Non-pigmented ciliary epithelial cell (primary cell): ENCODE measurements around the gene RWDD3.

ENCODE experiments used
- DNase-seq: peaks from one replicate; pipeline ENCODE4 v3.0.0-alpha.2; 2010; ENCODE audit warnings: low read depth

The RWDD3 gene, protein sequence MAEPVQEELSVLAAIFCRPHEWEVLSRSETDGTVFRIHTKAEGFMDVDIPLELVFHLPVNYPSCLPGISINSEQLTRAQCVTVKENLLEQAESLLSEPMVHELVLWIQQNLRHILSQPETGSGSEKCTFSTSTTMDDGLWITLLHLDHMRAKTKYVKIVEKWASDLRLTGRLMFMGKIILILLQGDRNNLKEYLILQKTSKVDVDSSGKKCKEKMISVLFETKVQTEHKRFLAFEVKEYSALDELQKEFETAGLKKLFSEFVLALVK

DNA sequence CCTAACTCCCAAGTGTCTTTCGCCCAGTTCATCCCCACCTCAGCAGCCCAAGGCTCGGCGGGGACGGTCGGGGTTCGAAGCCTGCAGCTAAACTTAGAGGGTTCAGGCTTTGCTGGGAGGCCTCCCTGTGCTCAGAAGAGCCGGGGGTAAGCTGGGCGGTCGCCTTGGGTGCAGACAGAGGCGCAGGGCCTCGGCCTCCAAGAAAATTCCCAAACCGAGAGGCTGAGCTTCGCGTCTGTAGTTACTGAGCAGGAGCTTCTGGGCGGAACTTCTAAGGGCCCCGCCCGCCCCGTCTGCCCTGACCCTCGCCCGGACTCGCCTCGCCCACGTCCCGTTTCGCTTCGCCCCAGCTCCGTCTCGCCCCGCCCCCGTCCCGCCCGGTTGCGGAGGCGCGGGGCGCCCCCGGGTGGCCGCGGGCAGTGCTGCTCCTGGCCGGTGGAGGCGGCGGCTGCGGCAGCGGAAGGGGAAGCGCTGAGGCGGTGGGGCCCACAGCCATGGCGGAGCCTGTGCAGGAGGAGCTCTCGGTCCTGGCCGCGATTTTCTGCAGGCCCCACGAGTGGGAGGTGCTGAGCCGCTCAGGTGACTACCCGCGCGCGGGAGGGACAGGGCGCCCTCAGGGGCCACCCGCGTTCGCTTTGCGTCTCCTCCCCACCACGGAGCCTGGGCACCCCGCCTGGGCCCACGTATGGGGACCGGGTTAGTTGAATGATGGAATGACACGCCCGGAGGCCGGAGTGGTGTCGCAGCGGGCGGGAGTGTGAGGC lies at the start of gene RWDD3:
Gene RWDD3, plus strand, starts transcription at position 474 of the 764 bp plus-strand sequence. Its CDS starts 21 bp downstream, at position 495.
- no peak for DNase-seq

DNA sequence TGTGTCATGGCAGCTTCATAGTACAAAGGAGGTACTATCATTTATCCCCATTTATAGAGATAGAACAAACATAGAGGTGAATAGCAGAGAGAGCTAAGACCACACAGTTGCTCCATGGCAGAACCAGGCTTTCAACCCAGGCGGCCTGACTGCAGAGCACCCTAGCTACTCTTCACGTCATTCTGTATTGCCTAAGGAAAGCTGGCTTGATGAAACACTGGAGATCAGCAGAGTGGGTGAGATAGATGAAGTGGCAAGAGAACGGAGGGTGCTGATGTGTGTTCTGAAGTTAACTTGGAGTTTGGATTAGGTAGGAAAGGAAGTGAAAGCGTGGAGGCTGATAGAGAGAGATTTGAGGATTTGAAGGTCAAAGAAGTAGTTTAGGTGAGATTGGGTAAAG lies 47.9 kb upstream of the RWDD3 start:
- DNase-seq, result no peak

DNA sequence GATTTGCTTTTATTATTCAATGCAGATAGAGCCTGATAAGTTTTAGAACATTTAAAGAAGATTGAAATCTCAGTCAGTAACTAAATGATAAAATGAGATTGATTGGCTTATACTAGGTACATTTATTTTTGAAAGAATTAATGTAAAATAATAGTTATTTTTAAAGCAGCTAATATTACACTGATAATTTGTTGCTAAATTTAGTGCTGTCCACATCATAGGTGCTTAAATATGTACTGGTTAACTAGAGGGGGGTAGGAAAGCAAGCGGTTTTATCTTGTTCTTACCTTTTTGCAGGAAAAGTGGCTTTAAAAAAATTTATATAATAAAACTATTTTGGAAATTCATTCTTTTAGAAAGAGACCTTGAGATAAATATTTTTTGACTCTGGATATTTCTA lies 40.4 kb upstream of the RWDD3 start:
- no peak for DNase-seq

DNA sequence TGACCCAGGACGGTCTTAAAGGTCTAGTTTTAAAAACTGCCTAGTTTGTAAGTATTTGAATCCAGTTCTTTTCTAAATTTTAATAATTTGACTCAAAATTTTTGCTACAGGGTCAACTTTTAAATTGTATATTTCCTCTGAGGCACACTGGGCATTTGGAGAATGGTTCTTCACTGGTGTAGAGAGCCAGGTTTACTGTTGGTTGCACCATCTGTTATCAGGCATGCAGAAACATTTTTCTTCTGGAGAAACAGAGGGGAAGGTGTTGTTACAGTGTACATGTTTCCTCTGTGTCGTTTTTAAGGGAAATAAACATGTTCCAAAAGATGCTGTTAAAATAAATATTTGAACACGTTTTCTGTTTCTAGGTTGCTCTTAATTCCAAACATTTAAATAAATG lies 39.0 kb upstream of the RWDD3 start:
- no peak for DNase-seq

DNA sequence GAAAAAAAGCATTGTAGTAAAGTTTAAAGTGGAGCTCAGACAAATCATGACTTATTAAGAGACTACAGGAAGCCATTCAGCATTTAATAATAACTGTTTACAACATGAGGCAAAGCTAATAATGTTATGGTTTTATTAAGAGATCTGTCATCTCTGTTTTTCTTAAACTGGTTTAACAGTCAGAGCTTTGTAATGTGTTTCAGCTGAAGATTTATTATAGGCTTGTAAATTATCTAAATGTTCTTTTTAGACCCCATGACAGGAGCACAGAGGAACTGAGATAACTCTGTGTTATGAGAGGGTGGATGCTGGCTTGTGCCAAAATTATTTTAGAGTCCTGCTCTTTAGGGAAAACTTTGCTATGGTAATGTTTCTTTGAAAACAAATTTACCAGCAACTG lies 38.0 kb upstream of the RWDD3 start:
- DNase-seq, result no peak

DNA sequence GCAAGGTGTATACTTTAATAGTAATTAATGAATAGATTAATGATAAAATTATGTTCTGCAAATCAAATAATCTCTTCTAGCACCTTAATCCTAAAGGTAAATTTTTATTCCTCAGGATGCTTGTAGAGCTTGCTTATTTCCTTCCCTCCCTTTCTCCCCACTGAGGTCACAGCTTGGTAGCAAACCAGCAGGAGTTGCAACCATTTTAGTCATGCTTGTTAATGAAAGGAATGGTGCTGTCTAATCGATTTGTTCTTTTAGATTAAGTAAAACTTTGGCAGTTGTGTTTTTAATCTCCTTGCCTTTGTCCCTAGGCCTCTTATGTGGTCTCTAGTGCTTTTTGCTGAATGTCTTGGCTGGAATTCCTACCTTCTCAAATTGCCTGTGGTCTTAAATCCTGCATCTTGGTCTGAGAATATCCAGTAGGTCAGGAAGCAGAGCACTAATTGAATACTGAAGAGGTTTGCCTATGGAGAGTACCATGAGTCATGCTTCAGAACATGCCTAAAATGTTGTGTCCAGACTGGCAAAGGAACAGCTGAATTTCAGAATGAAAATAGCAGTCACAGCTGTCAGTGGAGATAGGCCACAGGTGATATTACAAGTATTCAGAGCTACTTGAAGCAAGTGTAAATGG lies 36.3 kb upstream of the RWDD3 start:
- DNase-seq, result peak; percentile 24

DNA sequence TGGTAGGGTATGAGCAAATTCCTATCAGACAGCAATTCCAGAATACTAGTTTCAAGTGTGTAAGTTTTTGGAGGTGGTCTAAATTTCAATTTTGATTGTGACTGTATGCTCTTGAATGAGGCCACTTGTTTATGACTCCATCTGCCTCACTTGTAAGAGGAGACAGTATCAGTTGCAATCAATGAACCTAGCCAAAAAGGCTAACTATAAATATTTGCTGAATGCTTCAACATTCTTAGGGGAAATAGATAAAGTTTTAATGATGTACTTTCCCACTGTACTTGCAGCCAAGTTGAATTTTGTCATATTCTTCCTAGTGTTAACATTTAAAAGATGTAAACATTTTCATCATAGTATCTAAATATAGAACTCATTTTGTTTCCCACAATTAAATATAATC lies 32.1 kb upstream of the RWDD3 start:
- no peak for DNase-seq

DNA sequence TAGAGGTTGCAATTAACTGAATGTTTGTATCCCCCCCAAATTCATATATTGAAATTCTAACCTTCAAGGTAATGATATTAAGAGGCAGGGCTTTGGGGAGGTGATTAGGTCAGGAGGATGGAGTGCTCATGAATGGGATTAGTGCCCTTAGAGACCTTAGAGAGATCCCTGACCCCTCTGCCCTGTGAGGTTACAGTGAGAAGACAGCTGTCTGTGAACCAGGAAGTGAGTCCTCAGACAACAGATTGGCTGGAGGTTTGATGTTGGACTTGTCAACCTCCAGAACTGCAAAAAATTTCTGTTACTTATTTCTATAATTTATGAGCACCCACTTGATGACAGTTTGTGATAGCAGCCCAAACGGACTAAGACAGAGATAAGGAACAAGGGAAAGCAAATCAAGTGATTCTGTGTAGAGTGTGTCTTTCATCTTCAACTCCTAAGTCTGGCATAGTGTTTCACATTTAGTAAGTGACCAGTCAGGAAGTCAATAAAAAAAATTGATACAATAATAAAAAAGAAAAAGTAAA lies 30.0 kb upstream of the RWDD3 start:
- DNase-seq, result no peak

DNA sequence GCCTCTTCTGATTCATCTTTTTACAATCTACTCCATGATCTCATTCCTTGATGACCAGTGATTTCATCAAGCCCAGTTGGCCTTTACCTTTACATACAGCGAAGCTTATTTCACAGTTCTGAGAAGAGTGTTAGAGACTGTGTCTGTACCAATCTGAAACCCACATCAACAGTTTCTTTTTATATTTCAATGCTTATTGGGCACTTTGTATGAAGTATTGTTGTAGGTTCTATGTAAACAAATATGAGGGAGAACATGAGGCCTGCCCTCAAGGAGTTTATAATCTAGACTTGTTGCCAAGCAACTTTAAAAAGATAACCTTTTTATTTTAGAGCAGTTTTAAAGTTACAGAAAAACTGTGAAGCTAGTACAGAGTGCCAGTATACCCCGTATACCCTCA lies 27.5 kb upstream of the RWDD3 start:
- DNase-seq, result no peak

DNA sequence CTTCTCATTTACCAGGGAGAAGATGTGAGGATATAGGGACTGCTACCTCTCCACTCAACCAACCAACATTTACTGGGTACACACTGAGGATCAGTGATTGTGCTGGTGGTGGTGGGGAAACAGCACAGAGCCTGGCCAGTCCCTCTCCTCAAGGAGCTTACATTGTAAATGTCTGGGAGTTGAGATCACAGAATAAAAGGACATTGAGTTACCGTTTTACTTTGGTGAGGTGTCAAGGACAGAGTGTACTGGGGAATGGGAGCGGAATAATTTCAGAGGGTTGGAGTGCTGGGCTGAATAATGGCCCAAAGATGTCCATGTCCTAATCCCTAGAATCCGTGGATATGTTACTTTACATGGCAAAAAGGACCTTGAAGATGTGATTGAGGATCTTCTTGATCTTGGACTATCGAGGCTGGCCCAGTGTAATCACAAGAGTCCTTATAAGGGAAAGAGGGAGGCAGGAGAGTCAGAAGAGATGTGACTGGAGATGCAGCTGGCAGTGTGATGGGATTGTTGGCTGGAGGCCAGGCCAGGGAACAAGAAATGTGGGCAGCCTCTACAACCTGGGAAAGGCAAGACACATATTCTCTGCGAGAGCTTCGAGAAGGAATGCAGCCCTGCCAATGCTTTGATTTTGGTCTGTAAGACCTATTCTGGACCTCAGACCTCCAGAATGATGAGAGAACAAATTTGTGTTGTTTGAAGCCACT lies 26.6 kb upstream of the RWDD3 start:
- no peak for DNase-seq

DNA sequence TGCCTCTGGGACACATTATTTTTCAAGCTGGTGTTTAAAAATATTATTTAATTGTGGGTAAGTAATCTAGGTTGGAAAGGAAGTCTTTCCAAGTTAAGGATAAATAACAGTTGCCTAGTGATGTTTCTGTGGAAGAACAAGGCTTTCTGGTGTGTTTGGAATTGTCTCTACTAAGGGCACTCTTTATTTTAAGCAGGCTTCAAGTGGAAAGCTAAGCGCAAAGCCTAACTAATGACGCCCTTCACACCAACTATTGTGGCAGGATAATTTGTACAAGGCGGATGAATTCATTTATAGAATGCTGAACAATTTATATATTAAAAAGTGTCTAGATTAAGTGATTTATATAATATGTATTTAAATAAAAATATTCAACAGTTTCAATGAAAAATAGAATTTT lies 25.1 kb upstream of the RWDD3 start:
- no peak for DNase-seq

DNA sequence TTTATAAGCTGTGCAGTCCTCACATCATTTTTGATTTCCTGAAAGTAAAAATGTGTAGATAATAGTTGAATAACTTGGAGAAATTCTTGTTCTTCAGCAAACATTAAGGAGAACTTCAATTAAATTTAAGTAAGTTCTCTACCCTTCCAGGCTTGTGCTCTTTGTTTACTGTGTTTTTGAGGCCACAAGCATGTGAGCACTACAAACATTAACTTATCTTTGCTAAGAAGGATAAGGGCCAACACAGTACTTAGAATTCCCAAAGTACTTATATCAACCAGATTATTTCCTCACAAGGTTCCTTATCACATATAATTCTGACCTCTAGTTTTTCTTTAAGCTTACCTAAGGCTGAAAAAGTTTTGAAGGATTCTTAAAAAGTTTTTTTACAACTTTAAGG lies 24.7 kb upstream of the RWDD3 start:
- DNase-seq, result no peak

DNA sequence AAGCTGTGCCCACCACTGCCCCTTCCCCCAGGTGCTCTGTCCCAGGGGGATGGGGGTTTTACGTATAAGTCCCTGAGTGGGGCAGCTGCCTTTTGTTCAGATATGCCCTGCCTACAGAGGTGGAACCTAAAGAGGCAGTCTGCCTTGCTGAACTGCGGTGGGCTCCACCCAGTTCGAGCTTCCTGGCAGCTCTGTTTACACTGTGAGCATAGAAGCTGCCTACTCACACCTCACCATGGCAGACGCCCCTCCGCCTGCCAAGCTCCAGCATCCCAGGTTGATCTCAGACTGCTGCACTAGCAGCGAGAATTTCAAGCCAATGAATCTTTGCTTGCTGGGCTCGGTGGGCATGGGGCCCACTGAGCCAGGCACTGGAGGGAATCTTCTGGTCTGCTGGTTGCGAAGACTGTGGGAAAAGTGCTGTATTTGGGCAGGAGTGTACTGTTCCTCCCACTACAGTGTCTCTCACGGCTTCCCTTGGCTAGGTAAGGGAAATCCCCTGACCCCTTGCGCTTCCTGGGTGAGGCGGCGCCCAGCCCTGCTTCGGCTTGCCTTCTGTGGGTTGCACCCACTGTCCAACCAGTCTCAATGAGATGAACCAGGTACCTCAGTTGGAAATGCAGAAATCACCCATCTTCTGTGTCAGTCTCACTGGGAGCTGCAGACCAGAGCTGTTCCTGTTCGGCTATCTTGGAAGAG lies 17.6 kb upstream of the RWDD3 start:
- no peak for DNase-seq

DNA sequence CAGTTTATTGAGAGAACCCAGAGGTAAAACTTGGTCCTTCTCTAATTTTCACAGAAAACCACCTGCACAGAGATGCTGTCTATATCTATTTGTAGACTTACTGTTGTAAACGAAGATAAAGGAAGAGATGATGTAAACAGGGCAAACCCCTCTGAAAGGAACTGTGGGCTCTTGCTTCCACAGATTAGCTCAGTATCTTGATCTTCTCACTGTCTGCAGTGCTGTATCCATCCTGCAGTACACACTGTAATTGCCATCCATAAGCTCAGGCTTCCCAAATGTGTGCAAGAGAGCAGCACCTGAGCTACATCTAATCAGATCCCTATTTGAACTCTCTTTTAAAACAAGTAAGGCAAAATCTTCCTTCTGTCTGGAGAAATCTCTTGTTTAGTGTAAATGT lies 16.6 kb upstream of the RWDD3 start:
- DNase-seq, result no peak

DNA sequence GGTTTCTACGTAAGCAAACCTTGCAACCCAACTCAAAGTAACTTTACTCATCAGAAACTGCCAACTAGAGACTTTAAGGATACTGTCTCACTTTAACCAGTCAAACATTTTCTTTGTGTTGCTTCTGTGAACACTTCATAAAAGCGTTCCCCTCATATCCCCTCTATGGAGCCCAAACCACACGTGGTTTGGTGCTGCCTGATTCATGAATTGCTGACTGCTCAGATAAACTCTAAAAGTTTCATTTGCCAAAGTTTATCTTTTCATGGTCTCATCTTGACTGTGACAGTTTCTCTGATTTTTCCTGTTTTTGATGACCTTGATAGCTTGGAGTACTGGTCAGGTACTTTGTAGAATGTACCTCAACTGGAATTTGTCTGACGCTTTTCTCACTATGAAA lies 14.6 kb upstream of the RWDD3 start:
- no peak for DNase-seq

DNA sequence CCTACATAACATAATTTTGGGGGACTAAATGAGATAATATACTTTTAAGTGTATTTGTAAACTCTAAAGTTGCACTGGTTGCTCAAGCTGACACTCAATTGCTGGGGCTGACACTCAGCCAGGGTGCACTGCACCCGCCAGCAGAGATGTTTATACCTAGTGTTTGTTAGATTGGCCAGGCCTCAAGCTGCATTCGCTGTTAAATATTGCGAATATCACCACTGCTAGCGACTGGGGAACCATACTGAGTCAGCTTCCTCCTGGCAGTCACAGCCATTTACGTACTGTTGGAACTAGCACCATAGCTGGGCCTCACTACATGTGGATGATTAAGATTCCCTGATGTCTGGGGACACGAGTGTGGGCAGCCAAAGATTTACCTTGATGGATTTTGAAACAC lies 12.7 kb upstream of the RWDD3 start:
- DNase-seq, result no peak

DNA sequence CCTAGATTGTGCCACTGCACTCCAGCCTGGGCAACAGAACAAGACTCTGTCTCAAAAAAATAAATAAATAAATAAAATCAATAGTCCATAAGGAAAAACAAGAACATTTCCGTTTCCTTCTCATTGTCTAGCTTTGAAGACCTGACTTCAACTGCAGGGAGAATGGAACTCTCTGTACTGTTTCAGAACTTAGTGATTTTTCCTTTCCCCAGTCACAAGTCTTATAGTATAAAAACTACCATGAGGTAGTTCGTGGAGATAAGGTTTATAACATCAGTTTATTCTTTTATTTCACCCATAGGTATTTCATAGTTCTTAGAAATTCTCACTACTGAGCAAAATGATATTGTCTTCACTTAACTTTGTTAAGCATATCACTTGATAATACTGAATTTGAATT lies 11.4 kb upstream of the RWDD3 start:
- DNase-seq, result no peak

DNA sequence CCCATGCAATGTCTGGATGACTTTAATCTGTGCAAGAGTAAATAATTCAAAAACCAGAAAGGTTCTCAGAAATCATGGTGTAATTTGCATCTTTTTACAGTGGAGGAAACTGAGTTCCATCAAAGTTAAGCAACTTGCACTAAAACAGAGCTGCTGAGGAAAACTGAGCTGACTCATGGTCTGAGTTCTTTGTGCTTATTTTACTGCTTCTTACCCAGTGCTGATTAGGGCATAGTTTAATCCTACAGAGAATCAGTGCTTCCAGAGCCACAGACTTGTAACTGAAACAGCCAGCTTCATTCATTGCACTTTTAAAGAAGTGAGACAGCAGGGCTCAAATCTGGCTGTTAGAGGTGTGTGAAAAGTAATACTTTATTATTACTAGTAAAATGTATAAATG lies 10.9 kb upstream of the RWDD3 start:
- DNase-seq, result no peak

DNA sequence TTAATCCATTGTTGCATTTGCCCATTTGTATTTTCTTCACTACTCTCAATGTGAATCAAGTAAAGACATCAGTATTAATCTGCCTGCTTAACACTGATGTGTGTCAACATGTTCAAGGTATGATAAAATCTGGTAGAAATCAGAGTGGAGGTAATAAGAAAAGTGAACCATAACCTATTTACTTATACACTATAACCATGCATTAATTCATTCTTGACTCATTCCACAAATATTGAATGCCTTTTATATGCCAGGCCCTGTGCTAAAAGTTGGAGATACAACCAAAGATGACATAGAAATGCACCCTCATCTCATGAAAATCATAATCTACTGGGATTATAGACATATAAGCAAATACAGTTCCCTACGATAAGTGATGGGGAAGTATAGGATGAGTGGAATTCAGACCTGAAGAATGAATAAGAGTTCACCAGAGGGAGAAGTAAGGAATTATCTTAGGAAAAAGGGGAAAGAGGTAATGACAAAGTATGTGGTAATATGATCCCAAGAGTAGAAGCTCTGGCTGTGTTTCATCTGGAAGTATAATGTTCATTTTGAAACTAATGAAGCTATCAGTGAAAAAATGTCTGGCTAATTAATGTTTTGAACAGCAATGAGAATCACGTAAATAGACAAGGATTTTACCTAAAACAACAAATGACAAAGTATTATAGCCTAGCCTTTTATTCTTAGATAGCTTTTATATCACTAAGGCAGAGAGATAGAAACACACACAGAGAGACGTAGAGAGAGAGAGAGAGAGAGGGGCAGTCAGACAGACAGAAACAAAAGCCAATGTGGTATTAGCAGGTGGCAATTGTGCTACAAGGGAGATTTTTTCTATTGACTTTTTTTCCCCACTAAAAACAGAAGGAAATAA lies 7.0 kb upstream of the RWDD3 start:
- DNase-seq, result no peak

DNA sequence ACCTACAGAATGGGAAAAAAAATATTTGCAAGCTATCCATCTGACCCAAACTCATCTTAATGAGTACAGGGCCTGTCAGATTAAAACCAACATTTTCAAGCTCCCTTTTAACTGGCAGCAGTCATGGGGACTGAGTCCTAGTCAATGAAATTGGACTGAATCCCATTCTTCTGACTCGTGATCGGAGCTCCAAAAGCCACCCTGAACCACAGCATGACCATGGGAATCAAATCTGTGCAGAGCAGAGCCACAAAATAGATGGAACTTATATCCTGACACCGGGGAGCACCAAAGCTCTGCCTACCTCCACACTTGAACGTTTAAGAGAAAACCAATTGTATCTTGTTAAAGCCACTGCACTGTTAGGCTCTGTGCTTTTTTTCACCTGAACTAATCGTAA lies 5.0 kb upstream of the RWDD3 start:
- DNase-seq, result no peak

DNA sequence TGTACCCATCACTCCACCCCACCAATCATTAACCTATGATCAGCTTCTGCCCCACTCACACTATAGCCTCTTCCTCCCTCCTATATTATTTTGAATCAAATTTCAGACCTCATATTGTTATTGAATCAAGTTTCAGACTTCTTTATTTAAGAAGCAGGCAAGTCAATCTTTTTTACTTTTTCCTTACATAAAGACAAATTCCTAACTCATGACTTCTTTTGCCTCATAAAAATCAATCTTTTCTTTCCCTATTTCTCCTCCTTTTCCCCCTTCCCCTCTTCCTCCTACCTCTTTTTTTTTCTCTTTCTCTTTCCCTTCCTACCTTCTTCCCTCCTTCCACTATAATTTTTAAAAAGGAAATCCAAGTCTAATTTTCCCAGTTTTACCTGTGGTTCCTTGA lies 4.3 kb upstream of the RWDD3 start:
- DNase-seq, result no peak
